C4-2B (cell line): Measurements from ENCODE around the gene MED13L.

Source experiments
- CTCF ChIP-seq: fragments of 450-650 bp; conservative IDR thresholded peaks from 2 replicates; pipeline ENCODE4 v1.5.1; 2017; ENCODE audit warnings: mild to moderate bottlenecking
- ZFX ChIP-seq: fragments of 450-650 bp; IDR thresholded peaks from 2 replicates; pipeline ENCODE4 v1.6.1; 2017

DNA sequence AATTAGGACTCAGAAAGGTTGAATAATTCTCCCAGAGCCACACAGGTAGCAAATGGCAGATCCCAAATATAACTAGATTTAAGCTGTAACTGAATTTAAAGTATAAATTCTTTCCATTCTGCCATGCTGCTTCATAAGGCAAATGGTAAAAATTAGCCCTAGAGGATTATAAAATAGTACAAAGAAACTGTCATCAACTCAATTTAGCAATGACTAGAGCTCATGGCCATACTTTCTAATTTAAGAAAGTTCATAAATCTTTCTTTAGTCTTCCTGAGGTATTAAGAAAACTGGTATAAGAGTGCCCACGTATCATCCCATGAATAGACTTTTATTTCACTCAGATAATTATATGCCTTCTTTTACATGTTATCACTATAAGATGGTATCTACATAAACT, 34.8 kb downstream of the MED13L start:
- TF ChIP-seq CTCF: no peak
- TF ChIP-seq ZFX: no peak
